Thyroid gland (tissue), 4 donors: ENCODE data around the gene ANP32A. TPM values are rescaled to one million over a fixed set of nuclear protein-coding genes. Genes with fewer than 3 reads are reported as not detected.

Experiments
- DNase-seq, 2 donors: peaks; one replicate each; pipeline ENCODE4 v3.0.0-alpha.2; 2019
- H3K27ac ChIP-seq, 3 donors: fragments of 200-600 bp; sonication (generic); 1 replicate in 2 of 3; 2 replicates in 1 of 3; pipeline ENCODE4 v1.5.1; 2016 to 2019; ENCODE audit warnings: mild to moderate bottlenecking in 1 of 3, moderate library complexity in 1 of 3
- H3K27me3 ChIP-seq: fragments of 200-600 bp; sonication (generic); one replicate; pipeline ENCODE4 v1.5.1; 2019
- H3K36me3 ChIP-seq, 2 donors: fragments of 200-600 bp; sonication (generic); one replicate each; pipeline ENCODE4 v1.5.1; 2016 to 2019
- H3K4me1 ChIP-seq, 2 donors: fragments of 200-600 bp; sonication (generic); one replicate each; pipeline ENCODE4 v1.5.1; 2017 to 2019
- H3K4me3 ChIP-seq, 3 donors: fragments of 200-600 bp; sonication (generic); replicated peaks in 1 of 3; 1 replicate in 2 of 3; 2 replicates in 1 of 3; pipeline ENCODE4 v1.5.1; 2016; ENCODE audit warnings: mild to moderate bottlenecking in 1 of 3
- H3K9me3 ChIP-seq: fragments of 200-600 bp; sonication (generic); one replicate; pipeline ENCODE4 v1.5.1; 2017
- CTCF ChIP-seq, 6 experiments: fragments of 200-600 bp in 3 of 6; fragments of 450-650 bp in 3 of 6; sonication (generic) in 3 of 6; IDR thresholded peaks; one replicate each; pipeline ENCODE4 v1.5.1; 2016 to 2019; ENCODE audit warnings: antibody characterized with exemption in 6 of 6, mild to moderate bottlenecking in 2 of 6, inconsistent platforms in 1 of 6, moderate library complexity in 1 of 6
- POLR2A ChIP-seq, 2 donors: fragments of 450-650 bp; IDR thresholded peaks; one replicate each; pipeline ENCODE4 v1.6.1; 2017; ENCODE audit warnings: antibody characterized with exemption in 2 of 2, mild to moderate bottlenecking in 2 of 2, moderate library complexity in 1 of 2
- WGBS, 2 donors: methylation state at CpG; one replicate each; pipeline ENCODE4 v1.1.5; 2017; 5-methylcytosine and 5-hydroxymethylcytosine counted together
- intact Hi-C: fragments of 100-400 bp; cut with DNase I; formaldehyde crosslinking; loops from one replicate; pipeline ENCODE4 v1.15.1; 2023
- total RNA-seq, 4 donors: library from RNA; depleted of rRNA; stranded (reverse); fragments of >200 nt; gene quantifications; one replicate each; pipeline ENCODE4 v1.2.3, GENCODE V29; 2016

ANP32A gene
- total RNA-seq, 4 donors from 2014 or later: 65.4 to 116 (median 79.5) TPM

DNA sequence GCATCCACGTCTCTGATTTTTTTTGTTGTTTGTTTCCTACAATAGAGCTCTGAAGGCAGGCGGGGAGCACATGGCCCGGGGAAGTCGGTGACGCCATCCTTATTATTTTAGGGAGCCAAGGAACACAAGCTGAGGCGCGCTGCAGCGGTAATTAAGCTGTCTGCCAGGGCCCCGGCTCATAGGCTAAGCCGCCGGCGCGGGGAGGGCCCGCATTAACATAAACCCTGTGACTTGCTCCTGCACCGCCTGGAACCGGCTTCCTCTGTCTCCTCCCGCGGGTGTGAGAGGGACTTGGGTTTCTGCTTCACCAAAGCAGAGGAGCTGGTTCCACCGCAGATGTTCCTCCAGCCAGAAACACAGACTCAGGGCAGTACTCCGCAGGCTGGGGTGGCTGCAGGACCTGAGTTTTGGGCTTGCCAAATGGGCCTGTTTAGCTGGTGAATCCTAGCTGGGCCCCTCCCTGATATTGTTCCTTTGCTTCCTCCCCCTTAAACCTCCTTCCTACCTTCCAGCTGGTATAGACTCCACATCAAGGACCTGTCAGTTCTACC, 25.3 kb downstream of the ANP32A start:
- TF ChIP-seq POLR2A (IDR thresholded peaks at IDR 0.05) (peak in 1 of 2 donors; percentile 75), CTCF (IDR thresholded peaks at IDR 0.05) (no peak)
- 10 to 11% methylated on average over 18 to 19 of the region's 20 CpGs for WGBS, 2 donors

GRCh38 chr15:68794863-68795262, 25.8 kb downstream of the ANP32A start:
- H3K4me1 ChIP-seq: peaks cover 44 to 75% of the 10 kb centered on the region in 2 donors

More for the DNA sequence above, 25.3 kb downstream of the ANP32A start:
- peak; percentile 93 to 95 for DNase-seq
- no peaks in the 10 kb centered on the region for H3K27me3 ChIP-seq
- intact Hi-C loops: no loop called here
- no peaks in the 10 kb centered on the region for H3K36me3 ChIP-seq
- no peaks in the 10 kb centered on the region for H3K9me3 ChIP-seq
- no peak overlapping the region for H3K4me3 ChIP-seq
- peak overlapping the region; percentile 73 to 84 (median 80) for H3K27ac ChIP-seq
- peaks cover 42 to 70% of the 10 kb centered on the region in 2 donors for H3K4me1 ChIP-seq

DNA sequence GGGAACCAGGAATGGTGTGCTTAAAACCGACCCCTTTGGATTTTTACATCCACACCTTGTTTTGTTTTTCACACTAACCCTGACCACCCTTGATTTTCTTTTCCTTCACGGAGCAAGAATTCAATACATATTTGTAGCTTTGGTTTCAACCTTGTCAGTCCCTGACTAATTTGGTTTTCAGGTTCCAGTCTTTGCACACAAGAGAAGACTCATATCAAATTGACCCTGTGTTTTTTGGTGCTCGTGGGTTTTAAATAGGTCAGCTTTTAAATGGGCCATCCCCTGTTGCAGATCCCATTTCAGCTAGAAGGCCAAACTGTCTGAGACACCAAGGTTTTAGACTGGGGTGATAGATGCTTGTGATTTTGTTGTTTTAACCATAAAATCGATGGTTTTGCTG, 26.4 kb downstream of the ANP32A start:
- no peaks in the 10 kb centered on the region for H3K27me3 ChIP-seq
- H3K4me1 ChIP-seq: peaks cover 50 to 80% of the 10 kb centered on the region in 2 donors
- DNase-seq: no peak
- intact Hi-C loops: no loop called here
- H3K27ac ChIP-seq: peak overlapping the region; percentile 73 to 84 (median 80)
- no peak overlapping the region for H3K4me3 ChIP-seq
- WGBS, 2 donors: 59 to 71% methylated on average over 4 of the region's 4 CpGs
- no peaks in the 10 kb centered on the region for H3K9me3 ChIP-seq
- no peaks in the 10 kb centered on the region for H3K36me3 ChIP-seq
- no peak for TF ChIP-seq CTCF (IDR thresholded peaks at IDR 0.05)
- no peak for TF ChIP-seq POLR2A (IDR thresholded peaks at IDR 0.05)

More at GRCh38 chr15:68794863-68795262, 25.8 kb downstream of the ANP32A start:
- peak in 1 of 6 experiments; percentile 10 for TF ChIP-seq CTCF (IDR thresholded peaks at IDR 0.05)
- no peak for TF ChIP-seq POLR2A (IDR thresholded peaks at IDR 0.05)
- Histone ChIP-seq H3K36me3 (no peaks in the 10 kb centered on the region), H3K4me3 (no peak overlapping the region), H3K27ac (peak overlapping the region; percentile 73 to 84 (median 80)), H3K9me3 (no peaks in the 10 kb centered on the region), H3K27me3 (no peaks in the 10 kb centered on the region)
- DNase-seq: no peak
- intact Hi-C loops: no loop called here
- 42 to 53% methylated on average over 5 of the region's 5 CpGs for WGBS, 2 donors

GRCh38 chr15:68793776-68794175, 26.9 kb downstream of the ANP32A start:
- no peaks in the 10 kb centered on the region for H3K27me3 ChIP-seq
- H3K9me3 ChIP-seq: no peaks in the 10 kb centered on the region
- intact Hi-C loops: no loop called here
- no peaks in the 10 kb centered on the region for H3K36me3 ChIP-seq
- TF ChIP-seq CTCF (IDR thresholded peaks at IDR 0.05) (no peak), POLR2A (IDR thresholded peaks at IDR 0.05) (peak in 1 of 2 donors; percentile 3)
- no peak for DNase-seq
- 46 to 49% methylated on average over 6 of the region's 6 CpGs for WGBS, 2 donors
- peak overlapping the region; percentile 73 to 84 (median 80) for H3K27ac ChIP-seq
- H3K4me3 ChIP-seq: no peak overlapping the region
- peaks cover 55 to 84% of the 10 kb centered on the region in 2 donors for H3K4me1 ChIP-seq

GRCh38 chr15:68792901-68793766, 27.6 kb downstream of the ANP32A start:
- Histone ChIP-seq H3K36me3 (no peaks in the 10 kb centered on the region), H3K4me1 (peaks cover 57 to 84% of the 10 kb centered on the region in 2 donors), H3K9me3 (no peaks in the 10 kb centered on the region), H3K4me3 (no peak overlapping the region), H3K27me3 (no peaks in the 10 kb centered on the region), H3K27ac (peak overlapping the region; percentile 73 to 84 (median 80))
- intact Hi-C loops: no loop called here
- DNase-seq: peak; percentile 68 to 86
- peak in 1 of 6 experiments; percentile 6 for TF ChIP-seq CTCF (IDR thresholded peaks at IDR 0.05)
- peak in 1 of 2 donors; percentile 7 for TF ChIP-seq POLR2A (IDR thresholded peaks at IDR 0.05)
- 56 to 63% methylated on average over 14 of the region's 14 CpGs for WGBS, 2 donors
